Aorta (tissue), 5 donors: ENCODE measurements around the gene UTP11. TPM values are rescaled to one million over a fixed set of nuclear protein-coding genes. Genes with fewer than 3 reads are reported as not detected.

Experiments used
- ATAC-seq: fragments of 200-7000 bp; cut with Tn5 transposase; one replicate; pipeline ENCODE4 v1.9.1; 2022; ENCODE audit warnings: moderate library complexity; ENCODE audit not compliant: low FRiP score
- DNase-seq, 2 donors: peaks; one replicate each; pipeline ENCODE4 v3.0.0-alpha.2; 2020
- H3K27ac ChIP-seq, 2 donors: one replicate each; pipeline ENCODE4 v1.5.1; 2013; ENCODE audit warnings: low read length in 2 of 2, mild to moderate bottlenecking in 2 of 2, moderate library complexity in 2 of 2, control low read depth in 1 of 2, inconsistent platforms in 1 of 2, low read depth in 1 of 2
- H3K27me3 ChIP-seq, 2 donors: one replicate each; pipeline ENCODE4 v1.6.1; 2013; ENCODE audit warnings: control low read depth in 1 of 2, low read length in 1 of 2, mild to moderate bottlenecking in 1 of 2, moderate library complexity in 1 of 2; ENCODE audit not compliant: insufficient read depth in 2 of 2, control insufficient read depth in 1 of 2
- H3K36me3 ChIP-seq, 2 donors: one replicate each; pipeline ENCODE4 v1.6.1; 2013; ENCODE audit warnings: control low read depth in 1 of 2, low read length in 1 of 2, mild to moderate bottlenecking in 1 of 2; ENCODE audit not compliant: insufficient read depth in 2 of 2, control insufficient read depth in 1 of 2
- H3K4me1 ChIP-seq, 2 donors: one replicate each; pipeline ENCODE4 v1.6.1; 2013; ENCODE audit warnings: low read length in 2 of 2, control low read depth in 1 of 2, mild to moderate bottlenecking in 1 of 2, moderate library complexity in 1 of 2; ENCODE audit not compliant: insufficient read depth in 2 of 2, control insufficient read depth in 1 of 2
- H3K4me3 ChIP-seq, 2 donors: one replicate each; pipeline ENCODE4 v1.5.1; 2013; ENCODE audit warnings: low read length in 2 of 2, control low read depth in 1 of 2, mild to moderate bottlenecking in 1 of 2
- H3K9me3 ChIP-seq: one replicate; pipeline ENCODE4 v1.6.1; 2013; ENCODE audit warnings: mild to moderate bottlenecking, low read length; ENCODE audit not compliant: control insufficient read depth
- WGBS, 2 donors: extraction: QIAGEN DNeasy Blood & Tissue Kit; methylation state at CpG; one replicate each; pipeline ENCODE4 v1.1.7; 2013; 5-methylcytosine and 5-hydroxymethylcytosine counted together
- intact Hi-C, 2 donors: fragments of 100-400 bp; cut with DNase I; formaldehyde crosslinking; loops; one replicate each; pipeline versions ENCODE4 v1.14.2 to v1.15.0; 2022
- polyA plus RNA-seq, 2 donors: library from polyadenylated mRNA; stranded (reverse); fragments of 200-250 nt; gene quantifications; one replicate each; pipeline ENCODE4 v1.2.3, GENCODE V29; 2013
- total RNA-seq, 2 donors: library from RNA; stranded (reverse); fragmentation: NEBNext Ultra II Directional; extraction: Animal tissue kit (Norgen Biotek cat#: 25700); gene quantifications; one replicate each; pipeline ENCODE4 v1.2.1, GENCODE V29; 2021
- donor health status: healthy with polysubstance abuse.
- donor health status: Bipolar disorder and iron deficiency.
- donor health status: DM: no; HTN: no; CAD: no.
- donor health status: DM: no; HTN: no; CAD: no.
- donor health status: DM: yes; HTN: yes; CAD: no.

The UTP11 gene
- total and polyA plus RNA-seq, 4 donors = 24.2 to 29.9 (median 28.6) TPM

DNA sequence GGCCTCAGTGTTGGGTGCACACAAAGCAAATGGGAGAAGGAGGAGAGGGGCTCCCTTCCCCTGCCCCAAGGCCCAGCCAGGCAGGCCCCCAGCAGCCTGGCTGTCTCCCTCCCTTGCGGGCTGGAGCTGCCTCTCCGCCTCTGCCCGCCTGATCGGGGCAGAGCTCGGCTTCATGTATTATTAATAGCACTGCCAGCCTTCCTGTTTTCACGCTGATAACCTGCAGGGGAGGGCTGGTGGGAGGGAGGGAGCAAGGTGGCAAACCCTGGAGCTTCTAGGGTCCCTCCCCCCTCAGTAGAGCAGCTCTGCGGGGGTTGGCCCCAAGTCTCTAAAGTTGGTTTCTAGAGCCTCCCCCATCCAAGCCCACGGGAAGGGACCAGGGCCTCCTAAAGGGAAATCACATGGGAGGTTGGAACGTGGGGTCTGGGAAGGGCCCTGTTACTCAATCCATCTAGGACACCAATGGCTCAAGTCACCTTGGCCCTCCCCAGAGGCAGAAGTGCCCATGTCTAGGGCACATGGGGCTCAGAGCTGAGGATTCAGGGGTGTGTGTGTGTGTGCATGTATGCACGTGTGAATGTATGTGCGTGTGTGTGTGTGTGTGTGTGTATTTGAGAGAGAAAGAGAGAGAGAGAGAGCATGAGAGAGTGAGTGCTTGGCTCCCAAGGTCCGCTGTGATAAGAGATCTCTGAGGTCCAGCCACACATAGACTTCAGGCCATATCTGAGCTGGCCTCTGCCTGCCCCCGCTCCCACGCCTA, 55.9 kb downstream of the UTP11 start:
- intact Hi-C loops = no loop called here
- H3K36me3 ChIP-seq = no peaks in the 10 kb centered on the region
- ATAC-seq (no peak), DNase-seq (no peak)
- no peak overlapping the region for H3K4me3 ChIP-seq
- no peaks in the 10 kb centered on the region for H3K4me1 ChIP-seq
- H3K9me3 ChIP-seq = no peaks in the 10 kb centered on the region
- H3K27ac ChIP-seq = no peak overlapping the region
- 35 to 39% methylated on average over 14 of the region's 14 CpGs for WGBS, 2 donors
- H3K27me3 ChIP-seq = no peaks in the 10 kb centered on the region

DNA sequence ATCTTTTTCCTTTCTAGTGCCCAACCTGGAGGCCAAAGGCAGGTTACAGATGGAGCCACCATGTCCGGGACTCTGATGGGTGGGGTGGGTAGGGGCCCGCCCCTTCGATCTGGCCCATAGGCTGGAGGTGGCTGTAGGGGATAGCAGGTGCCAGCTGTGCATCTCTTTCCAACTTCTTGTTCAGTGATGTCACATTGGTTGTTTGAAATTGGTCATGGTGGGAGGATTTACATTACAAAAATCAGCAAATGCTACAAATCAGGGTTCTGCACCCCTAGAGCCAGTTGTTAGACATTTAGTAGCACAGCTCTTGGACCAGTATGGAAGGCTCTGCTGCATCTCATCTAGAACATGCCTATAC, 56.4 kb downstream of the UTP11 start:
- H3K4me3 ChIP-seq = no peak overlapping the region
- H3K27me3 ChIP-seq = no peaks in the 10 kb centered on the region
- ATAC-seq (no peak), DNase-seq (no peak)
- H3K4me1 ChIP-seq = no peaks in the 10 kb centered on the region
- no peaks in the 10 kb centered on the region for H3K36me3 ChIP-seq
- no peak overlapping the region for H3K27ac ChIP-seq
- WGBS, 2 donors = 84 to 88% methylated on average over 3 of the region's 3 CpGs
- intact Hi-C loops = no loop called here
- H3K9me3 ChIP-seq = no peaks in the 10 kb centered on the region

DNA sequence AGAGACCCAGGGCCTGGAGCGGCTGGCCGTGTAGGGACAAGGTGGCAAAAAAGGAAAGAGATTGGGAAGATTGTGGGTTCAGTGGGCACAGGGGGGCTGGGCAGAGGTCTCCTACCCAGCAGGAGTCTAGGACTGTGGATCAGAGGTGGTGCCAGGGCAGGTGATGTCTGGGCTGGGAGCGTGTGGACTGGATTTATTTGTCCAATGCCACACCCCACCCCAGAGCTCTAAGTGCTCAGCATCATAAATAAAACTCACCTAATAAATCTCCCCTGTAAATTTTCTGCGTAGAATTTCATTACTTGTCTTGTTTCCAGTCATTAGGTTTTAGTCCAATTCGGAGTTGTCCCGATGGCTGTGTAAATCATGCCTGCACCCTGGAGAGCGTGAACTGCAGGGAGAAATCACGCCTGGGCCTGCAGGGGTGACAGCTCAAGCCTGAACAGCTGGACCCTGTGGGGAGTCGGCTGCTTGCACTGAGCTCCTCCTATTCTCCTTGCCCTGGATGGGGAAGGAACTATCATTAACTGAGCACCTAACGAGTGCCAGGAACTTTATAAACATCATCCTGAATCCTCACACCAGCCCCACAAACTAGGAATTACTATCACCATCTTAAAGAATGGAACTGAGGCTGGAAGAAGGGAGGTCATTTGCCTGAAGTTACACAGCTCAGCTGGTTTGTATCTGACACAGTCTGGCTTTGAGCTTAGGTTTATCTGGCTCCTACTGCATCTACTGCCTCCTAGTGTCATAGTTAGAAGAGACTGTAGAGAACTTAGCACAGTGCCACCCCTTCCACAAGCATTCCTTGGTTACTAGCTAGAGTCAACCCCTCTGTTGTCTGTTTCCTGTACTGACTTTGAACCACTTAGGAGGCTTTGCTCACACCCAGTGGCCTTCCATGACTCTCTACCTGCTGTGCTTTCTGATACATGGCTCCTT, 59.0 kb downstream of the UTP11 start:
- ATAC-seq = no peak

DNA sequence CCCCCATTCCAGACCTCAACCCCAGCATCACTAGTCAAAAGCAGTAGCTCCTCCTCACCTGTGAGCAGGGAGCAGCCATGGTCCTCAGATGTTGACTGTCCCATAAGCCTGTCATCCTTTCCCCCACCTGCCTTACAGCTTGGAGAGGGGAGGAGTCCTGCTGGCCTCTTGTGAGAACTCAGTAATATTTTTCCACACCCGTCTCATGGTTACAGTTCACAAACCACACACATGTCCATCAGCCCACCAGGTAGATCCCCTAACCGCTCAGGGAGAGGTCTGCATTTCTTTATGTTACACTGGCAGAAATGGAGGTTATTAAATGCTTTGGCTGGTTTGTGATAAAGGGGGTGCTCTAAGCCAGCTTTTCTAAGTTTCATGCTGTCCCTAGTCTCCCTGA, 60.3 kb downstream of the UTP11 start:
- no peaks in the 10 kb centered on the region for H3K27me3 ChIP-seq

More for the DNA sequence above, 59.0 kb downstream of the UTP11 start:
- H3K27me3 ChIP-seq = no peaks in the 10 kb centered on the region
- H3K9me3 ChIP-seq = no peaks in the 10 kb centered on the region
- no peak for DNase-seq
- H3K4me1 ChIP-seq = no peaks in the 10 kb centered on the region
- no peaks in the 10 kb centered on the region for H3K36me3 ChIP-seq
- no peak overlapping the region for H3K27ac ChIP-seq
- WGBS, 2 donors = 34 to 48% methylated on average over 10 of the region's 10 CpGs
- H3K4me3 ChIP-seq = no peak overlapping the region
- intact Hi-C loops = no loop called here

DNA sequence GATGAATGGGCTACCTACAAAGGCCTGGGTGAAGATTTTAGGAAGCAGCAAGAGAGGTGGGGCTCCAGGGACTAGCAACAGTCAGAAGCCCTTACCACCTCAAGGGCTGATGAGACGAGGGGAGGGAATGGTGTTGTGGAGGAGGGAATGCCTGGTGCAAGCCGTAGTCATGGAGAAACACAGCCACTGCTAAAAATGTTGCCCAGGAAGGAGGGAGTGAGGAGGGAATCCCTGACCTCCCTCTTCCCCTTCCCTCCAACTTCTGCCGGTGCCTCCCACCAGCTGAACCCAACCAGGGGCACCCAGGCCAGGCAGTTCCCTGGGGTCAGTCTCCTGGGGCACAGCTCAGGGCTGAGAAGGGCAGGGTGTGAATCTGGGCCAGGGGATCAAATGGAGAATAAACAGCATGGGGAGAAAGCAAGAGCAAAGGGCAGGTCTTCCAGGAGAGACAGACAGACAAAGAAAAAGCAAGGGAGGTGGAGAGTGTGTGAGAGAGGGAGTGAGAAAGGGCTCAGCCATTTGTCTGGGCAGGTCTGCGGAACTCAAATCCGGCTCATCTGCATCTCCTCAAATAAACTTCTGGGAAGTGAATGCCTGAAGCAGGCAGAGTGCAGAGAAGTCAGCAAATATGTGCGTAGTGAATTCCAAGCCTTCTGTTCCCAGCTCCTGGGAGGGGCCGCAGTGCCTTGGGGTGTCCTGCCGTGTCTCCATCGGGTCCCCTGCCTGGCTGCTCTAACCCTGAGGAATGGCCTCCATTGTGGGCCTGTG, 61.2 kb downstream of the UTP11 start:
- no peaks in the 10 kb centered on the region for H3K9me3 ChIP-seq

More for the DNA sequence above, 60.3 kb downstream of the UTP11 start:
- Histone ChIP-seq H3K36me3 (no peaks in the 10 kb centered on the region), H3K9me3 (no peaks in the 10 kb centered on the region), H3K4me3 (no peak overlapping the region), H3K27ac (no peak overlapping the region), H3K4me1 (no peaks in the 10 kb centered on the region)
- intact Hi-C loops = no loop called here
- DNase-seq = no peak
- WGBS, 2 donors = 72 to 83% methylated on average over 2 of the region's 2 CpGs
- no peak for ATAC-seq

DNA sequence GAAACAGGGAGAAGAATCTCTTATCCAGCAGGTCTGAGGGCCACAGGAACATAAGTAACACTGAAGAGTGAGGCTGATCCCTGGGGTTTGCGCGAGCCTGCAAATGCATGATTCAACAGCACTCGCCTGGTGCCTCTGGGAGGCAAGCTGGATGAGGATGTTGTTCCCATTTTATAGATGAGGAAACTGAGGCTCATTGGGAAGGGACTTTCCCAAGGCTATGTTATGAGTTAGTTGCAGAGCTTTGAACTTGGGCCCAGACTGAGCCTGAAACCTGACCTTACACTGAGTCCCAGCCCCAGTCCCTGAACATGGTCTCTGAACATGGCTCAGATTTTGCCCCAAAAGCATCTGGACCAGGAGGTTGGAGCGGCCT, 61.8 kb downstream of the UTP11 start:
- H3K27ac ChIP-seq = no peak overlapping the region
- no peak overlapping the region for H3K4me3 ChIP-seq
- intact Hi-C loops = no loop called here
- ATAC-seq (no peak), DNase-seq (no peak)
- WGBS, 2 donors = 78 to 79% methylated on average over 4 of the region's 4 CpGs
- no peaks in the 10 kb centered on the region for H3K27me3 ChIP-seq
- H3K9me3 ChIP-seq = no peaks in the 10 kb centered on the region
- H3K4me1 ChIP-seq = no peaks in the 10 kb centered on the region
- H3K36me3 ChIP-seq = no peaks in the 10 kb centered on the region

More for the DNA sequence above, 61.2 kb downstream of the UTP11 start:
- H3K27me3 ChIP-seq = no peaks in the 10 kb centered on the region
- no peak overlapping the region for H3K27ac ChIP-seq
- H3K4me1 ChIP-seq = no peaks in the 10 kb centered on the region
- no peak for ATAC-seq
- H3K36me3 ChIP-seq = no peaks in the 10 kb centered on the region
- intact Hi-C loops = no loop called here
- H3K4me3 ChIP-seq = no peak overlapping the region
- DNase-seq = no peak
- WGBS, 2 donors = 25 to 30% methylated on average over 9 of the region's 9 CpGs

Other genes with a start within 250 kb of the UTP11 start
- gene EPHA10, start 247.6 kb upstream of the UTP11 start, total RNA-seq = under 1 TPM in 1 of 2 donors, not detected in 1; 0.12 TPM
- under 1 TPM; 0.05 to 0.25 TPM for gene EPHA10, start 247.6 kb upstream of the UTP11 start, polyA plus RNA-seq
- 1 to 10 TPM; 1.2 to 1.9 TPM for gene MANEAL, start 218.9 kb upstream of the UTP11 start, total RNA-seq
- gene MANEAL, start 218.9 kb upstream of the UTP11 start, polyA plus RNA-seq = 1 to 10 TPM in 1 of 2 donors, under 1 TPM in 1; 0.75 to 2.3 TPM
- 10 to 100 TPM; 34.0 to 35.0 TPM for gene C1orf122, start 204.9 kb upstream of the UTP11 start, total RNA-seq
- 100 to 1,000 TPM in 1 of 2 donors, 10 to 100 TPM in 1; 75.7 to 118 TPM for gene C1orf122, start 204.9 kb upstream of the UTP11 start, polyA plus RNA-seq
- 10 to 100 TPM; 10.2 to 12.2 TPM for gene YRDC, start 204.5 kb upstream of the UTP11 start, total RNA-seq
- 10 to 100 TPM in 1 of 2 donors, 1 to 10 TPM in 1; 8.5 to 11.1 TPM for gene YRDC, start 204.5 kb upstream of the UTP11 start, polyA plus RNA-seq
- 10 to 100 TPM; 21.0 to 23.5 TPM for gene MTF1, start 153.1 kb upstream of the UTP11 start, total RNA-seq
- gene MTF1, start 153.1 kb upstream of the UTP11 start, polyA plus RNA-seq = 1 to 10 TPM; 2.1 to 2.8 TPM
- 10 to 100 TPM; 38.4 to 52.2 TPM for gene INPP5B, start 65.7 kb upstream of the UTP11 start, total RNA-seq
- gene INPP5B, start 65.7 kb upstream of the UTP11 start, polyA plus RNA-seq = 10 to 100 TPM in 1 of 2 donors, 1 to 10 TPM in 1; 6.4 to 28.3 TPM
- 10 to 100 TPM; 52.5 to 56.9 TPM for gene SF3A3, start 22.7 kb upstream of the UTP11 start, total RNA-seq
- gene SF3A3, start 22.7 kb upstream of the UTP11 start, polyA plus RNA-seq = 10 to 100 TPM; 18.8 to 29.0 TPM
- 10 to 100 TPM; 43.4 to 67.9 TPM for gene FHL3, start 7.2 kb upstream of the UTP11 start, total RNA-seq
- gene FHL3, start 7.2 kb upstream of the UTP11 start, polyA plus RNA-seq = 10 to 100 TPM; 29.9 to 53.1 TPM
- gene POU3F1, start 34.1 kb downstream of the UTP11 start, total RNA-seq = under 1 TPM; 0.21 to 0.55 TPM
- gene POU3F1, start 34.1 kb downstream of the UTP11 start, polyA plus RNA-seq = not detected